A673 (cell line): Measurements from ENCODE around the gene CMBL.

Source experiments
- CTCF ChIP-seq: fragments of 300-800, 200-600 bp; sonication (generic); conservative IDR thresholded peaks from 2 replicates; pipeline ENCODE4 v1.5.1; 2017; ENCODE audit warnings: low read depth, mild to moderate bottlenecking, antibody characterized with exemption, low read length, moderate library complexity, mixed read lengths
- EZH2 ChIP-seq: fragments of 200-600 bp; sonication (generic); IDR thresholded peaks from 2 replicates; pipeline ENCODE4 v1.6.1; 2017; ENCODE audit warnings: borderline replicate concordance, low read depth, mild to moderate bottlenecking, mixed read lengths, antibody characterized with exemption, low read length; ENCODE audit not compliant: poor library complexity, severe bottlenecking

- TF ChIP-seq CTCF: no peak
- TF ChIP-seq EZH2: no peak
Measured at GRCh38 chr5:10333154-10334006, 25.7 kb upstream of the CMBL start.
